Upper lobe of right lung (tissue), 1 donor: ENCODE data around the gene CENPP. TPM values are rescaled to one million over a fixed set of nuclear protein-coding genes. Genes with fewer than 3 reads are reported as not detected.

Source experiments
- ATAC-seq: fragments of 200-7000 bp; cut with Tn5 transposase; one replicate; pipeline ENCODE4 v1.9.1; 2020; ENCODE audit warnings: mild to moderate bottlenecking, moderate library complexity
- DNase-seq: peaks from one replicate; pipeline ENCODE4 v3.0.0-alpha.2; 2020
- H3K27ac ChIP-seq: fragments of 200-600 bp; one replicate; pipeline ENCODE4 v1.8.0; 2022
- H3K27me3 ChIP-seq: fragments of 200-600 bp; one replicate; pipeline ENCODE4 v1.8.0; 2022; ENCODE audit warnings: mild to moderate bottlenecking
- H3K36me3 ChIP-seq: fragments of 200-600 bp; one replicate; pipeline ENCODE4 v1.8.0; 2022
- H3K4me1 ChIP-seq: fragments of 200-600 bp; one replicate; pipeline ENCODE4 v1.8.0; 2022
- H3K4me3 ChIP-seq: fragments of 200-600 bp; one replicate; pipeline ENCODE4 v1.8.0; 2022; ENCODE audit warnings: mild to moderate bottlenecking
- H3K9me3 ChIP-seq: fragments of 200-600 bp; one replicate; pipeline ENCODE4 v1.8.0; 2022
- intact Hi-C: fragments of 100-400 bp; cut with DNase I; formaldehyde crosslinking; loops from one replicate; pipeline ENCODE4 v1.11.0; 2022
- total RNA-seq: library from RNA; stranded (reverse); fragmentation: NEBNext Ultra II Directional; extraction: Animal tissue kit (Norgen Biotek cat#: 25700); gene quantifications from one replicate; pipeline ENCODE4 v1.2.1, GENCODE V29; 2021
- TF ChIP-seq, protein P1 (sequence below): fragments of 200-600 bp; IDR thresholded peaks from one replicate; pipeline ENCODE4 v1.8.0; 2022; ENCODE audit warnings: antibody characterized with exemption
- donor health status: DM: no; HTN: yes; CAD: no; lungs with severe emphysema.

CENPP gene
- total RNA-seq, 1 donor from 2014 or later: 4.0 TPM

GRCh38 chr9:92482329-92482728, 156.6 kb downstream of the CENPP start, which contains the start of gene ASPN:
Gene ASPN (minus strand): TSS chr9:92482506.
- Histone ChIP-seq H3K27me3 (no peaks in the 10 kb centered on the region), H3K36me3 (no peaks in the 10 kb centered on the region), H3K4me1 (peaks cover 14% of the 10 kb centered on the region), H3K9me3 (no peaks in the 10 kb centered on the region), H3K4me3 (peak within 1 kb of the TSS; percentile 3), H3K27ac (no peak within 1 kb of the TSS)
- intact Hi-C loops: no loop called here
- DNase-seq: no peak
- ATAC-seq: no peak
- TF ChIP-seq, protein P1, sequence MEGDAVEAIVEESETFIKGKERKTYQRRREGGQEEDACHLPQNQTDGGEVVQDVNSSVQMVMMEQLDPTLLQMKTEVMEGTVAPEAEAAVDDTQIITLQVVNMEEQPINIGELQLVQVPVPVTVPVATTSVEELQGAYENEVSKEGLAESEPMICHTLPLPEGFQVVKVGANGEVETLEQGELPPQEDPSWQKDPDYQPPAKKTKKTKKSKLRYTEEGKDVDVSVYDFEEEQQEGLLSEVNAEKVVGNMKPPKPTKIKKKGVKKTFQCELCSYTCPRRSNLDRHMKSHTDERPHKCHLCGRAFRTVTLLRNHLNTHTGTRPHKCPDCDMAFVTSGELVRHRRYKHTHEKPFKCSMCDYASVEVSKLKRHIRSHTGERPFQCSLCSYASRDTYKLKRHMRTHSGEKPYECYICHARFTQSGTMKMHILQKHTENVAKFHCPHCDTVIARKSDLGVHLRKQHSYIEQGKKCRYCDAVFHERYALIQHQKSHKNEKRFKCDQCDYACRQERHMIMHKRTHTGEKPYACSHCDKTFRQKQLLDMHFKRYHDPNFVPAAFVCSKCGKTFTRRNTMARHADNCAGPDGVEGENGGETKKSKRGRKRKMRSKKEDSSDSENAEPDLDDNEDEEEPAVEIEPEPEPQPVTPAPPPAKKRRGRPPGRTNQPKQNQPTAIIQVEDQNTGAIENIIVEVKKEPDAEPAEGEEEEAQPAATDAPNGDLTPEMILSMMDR: no peak

GRCh38 chr9:92482805-92483204, 157.1 kb downstream of the CENPP start:
- DNase-seq (no peak), ATAC-seq (no peak)
- Histone ChIP-seq H3K27ac (no peak overlapping the region), H3K36me3 (no peaks in the 10 kb centered on the region), H3K4me1 (peaks cover 14% of the 10 kb centered on the region), H3K9me3 (no peaks in the 10 kb centered on the region), H3K27me3 (no peaks in the 10 kb centered on the region), H3K4me3 (no peak overlapping the region)
- intact Hi-C loops: no loop called here
- TF ChIP-seq, protein P1: no peak

GRCh38 chr9:92483627-92484545, 158.1 kb downstream of the CENPP start:
- peaks cover 14% of the 10 kb centered on the region for H3K4me1 ChIP-seq
- no peaks in the 10 kb centered on the region for H3K27me3 ChIP-seq
- intact Hi-C loops: no loop called here
- H3K36me3 ChIP-seq: no peaks in the 10 kb centered on the region
- no peak for DNase-seq
- ATAC-seq: no peak
- H3K9me3 ChIP-seq: no peaks in the 10 kb centered on the region
- no peak overlapping the region for H3K4me3 ChIP-seq
- H3K27ac ChIP-seq: no peak overlapping the region
- TF ChIP-seq, protein P1: no peak

GRCh38 chr9:92484563-92484962, 158.8 kb downstream of the CENPP start:
- intact Hi-C loops: no loop called here
- no peaks in the 10 kb centered on the region for H3K36me3 ChIP-seq
- peaks cover 14% of the 10 kb centered on the region for H3K4me1 ChIP-seq
- TF ChIP-seq, protein P1: no peak
- no peak overlapping the region for H3K4me3 ChIP-seq
- no peaks in the 10 kb centered on the region for H3K9me3 ChIP-seq
- DNase-seq: no peak
- ATAC-seq: no peak
- peak overlapping the region; percentile 7 for H3K27ac ChIP-seq
- H3K27me3 ChIP-seq: no peaks in the 10 kb centered on the region

DNA sequence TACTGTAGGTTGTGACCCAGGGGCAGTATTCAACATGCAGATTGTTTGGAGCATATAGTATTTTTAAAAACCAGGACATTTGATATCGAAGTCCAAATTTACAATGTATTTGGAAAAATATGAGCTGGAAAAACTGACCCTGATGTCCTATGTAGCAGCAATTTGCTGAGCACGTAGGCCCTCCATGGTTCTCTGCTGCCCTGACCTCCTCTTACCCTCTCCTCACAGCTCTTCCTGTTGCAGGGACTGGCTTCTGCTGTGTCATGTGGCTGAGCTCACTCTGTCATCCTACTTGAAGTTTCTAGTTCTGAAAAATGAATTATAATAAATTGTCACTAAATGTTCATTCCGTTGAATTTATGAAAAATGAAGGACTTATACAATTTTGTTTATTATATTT, 160.6 kb downstream of the CENPP start:
- TF ChIP-seq, protein P1: no peak
- no peak for ATAC-seq
- peaks cover 3% of the 10 kb centered on the region for H3K4me1 ChIP-seq
- no peaks in the 10 kb centered on the region for H3K27me3 ChIP-seq
- H3K9me3 ChIP-seq: no peaks in the 10 kb centered on the region
- H3K36me3 ChIP-seq: no peaks in the 10 kb centered on the region
- H3K27ac ChIP-seq: no peak overlapping the region
- intact Hi-C loops: no loop called here
- no peak overlapping the region for H3K4me3 ChIP-seq
- DNase-seq: no peak
